ENCODE data around the gene FLRT1.

FLRT1 gene

GRCh38 chr11:63993993-63994392 lies 41.7 kb upstream of the FLRT1 start:
- H3K4me1 ChIP-seq = peaks cover 4% of the 10 kb centered on the region
- peaks cover 14% of the 10 kb centered on the region for H3K36me3 ChIP-seq
- DNase-seq = no peak
- no peak for TF ChIP-seq CTCF (IDR thresholded peaks at IDR 0.05; ENCODE audit: low read depth, low read length)
- no peaks in the 10 kb centered on the region for H3K27me3 ChIP-seq
- H3K9me3 ChIP-seq = no peaks in the 10 kb centered on the region
- H3K4me3 ChIP-seq (ENCODE audit: low read depth, low read length) = no peak overlapping the region

GRCh38 chr11:63996512-63996911 lies 39.2 kb upstream of the FLRT1 start:
- H3K9me3 ChIP-seq = no peaks in the 10 kb centered on the region
- no peak for DNase-seq
- H3K27me3 ChIP-seq = no peaks in the 10 kb centered on the region
- no peak overlapping the region for H3K4me3 ChIP-seq (ENCODE audit: low read depth, low read length)
- peaks cover 14% of the 10 kb centered on the region for H3K36me3 ChIP-seq
- no peak for TF ChIP-seq CTCF (IDR thresholded peaks at IDR 0.05; ENCODE audit: low read depth, low read length)
- peaks cover 5% of the 10 kb centered on the region for H3K4me1 ChIP-seq

GRCh38 chr11:63997104-63997700 lies 38.5 kb upstream of the FLRT1 start:
- H3K36me3 ChIP-seq = peaks cover 14% of the 10 kb centered on the region
- TF ChIP-seq CTCF (IDR thresholded peaks at IDR 0.05; ENCODE audit: low read depth, low read length) = no peak
- DNase-seq = no peak

GRCh38 chr11:63997801-63998337 lies 37.9 kb upstream of the FLRT1 start:
- Histone ChIP-seq H3K4me3 (ENCODE audit: low read depth, low read length) (no peak overlapping the region), H3K4me1 (peaks cover 5% of the 10 kb centered on the region), H3K9me3 (no peaks in the 10 kb centered on the region), H3K36me3 (peaks cover 14% of the 10 kb centered on the region), H3K27me3 (no peaks in the 10 kb centered on the region)
- no peak for TF ChIP-seq CTCF (IDR thresholded peaks at IDR 0.05; ENCODE audit: low read depth, low read length)
- DNase-seq = no peak

More at GRCh38 chr11:63997104-63997700, 38.5 kb upstream of the FLRT1 start:
- peaks cover 5% of the 10 kb centered on the region for H3K4me1 ChIP-seq
- H3K9me3 ChIP-seq = no peaks in the 10 kb centered on the region
- no peaks in the 10 kb centered on the region for H3K27me3 ChIP-seq
- H3K4me3 ChIP-seq (ENCODE audit: low read depth, low read length) = no peak overlapping the region

- no peak for DNase-seq
Measured at GRCh38 chr11:63998558-63999348, 37.0 kb upstream of the FLRT1 start.

More at GRCh38 chr11:63998558-63999348, 37.0 kb upstream of the FLRT1 start:
- Histone ChIP-seq H3K9me3 (no peaks in the 10 kb centered on the region), H3K4me3 (ENCODE audit: low read depth, low read length) (no peak overlapping the region), H3K36me3 (peaks cover 14% of the 10 kb centered on the region), H3K4me1 (peaks cover 5% of the 10 kb centered on the region), H3K27me3 (no peaks in the 10 kb centered on the region)
- TF ChIP-seq CTCF (IDR thresholded peaks at IDR 0.05; ENCODE audit: low read depth, low read length) = no peak
